Measurements from ENCODE around the gene PLCB4.

- TF ChIP-seq CTCF (IDR thresholded peaks at IDR 0.05), result no peak
- no peak for TF ChIP-seq POLR2A (IDR thresholded peaks at IDR 0.05)
These were observed 160.0 kb downstream of the PLCB4 start for GRCh38 chr20:9228774-9229450.

Measured in lower leg skin (tissue), 3 donors.